Measurements from ENCODE around the gene MTOR.

The MTOR gene

GRCh38 chr1:11216074-11216473 is 46.3 kb downstream of the MTOR start:
- no peak for DNase-seq (ENCODE audit: low spot score)

GRCh38 chr1:11215381-11216005 is 46.9 kb downstream of the MTOR start:
- no peak for DNase-seq (ENCODE audit: low spot score)

- no peak for DNase-seq (ENCODE audit: low spot score)
Measured at GRCh38 chr1:11214698-11215380, 47.5 kb downstream of the MTOR start.

- no peak for DNase-seq (ENCODE audit: low spot score)
Measured at GRCh38 chr1:11211925-11212587, 50.3 kb downstream of the MTOR start.

- no peak for DNase-seq (ENCODE audit: low spot score)
Measured at GRCh38 chr1:11211461-11211860, 50.9 kb downstream of the MTOR start.

- DNase-seq (ENCODE audit: low spot score), result no peak
Measured at GRCh38 chr1:11207898-11208611, 54.3 kb downstream of the MTOR start.

GRCh38 chr1:11204396-11205190 is 57.8 kb downstream of the MTOR start:
- DNase-seq (ENCODE audit: low spot score), result no peak

GRCh38 chr1:11198851-11199594 is 63.3 kb downstream of the MTOR start:
- DNase-seq (ENCODE audit: low spot score), result no peak

- peak; percentile 85 for DNase-seq (ENCODE audit: low spot score)
Measured at GRCh38 chr1:11198257-11198656, 64.1 kb downstream of the MTOR start.

GRCh38 chr1:11197359-11197758 is 65.0 kb downstream of the MTOR start:
- no peak for DNase-seq (ENCODE audit: low spot score)

GRCh38 chr1:11196945-11197344 is 65.4 kb downstream of the MTOR start:
- no peak for DNase-seq (ENCODE audit: low spot score)

GRCh38 chr1:11194407-11195176 is 67.8 kb downstream of the MTOR start:
- DNase-seq (ENCODE audit: low spot score), result no peak

- DNase-seq (ENCODE audit: low spot score), result no peak
Measured at GRCh38 chr1:11193376-11193775, 69.0 kb downstream of the MTOR start.

GRCh38 chr1:11188858-11189451 is 73.4 kb downstream of the MTOR start, which contains the start of gene ANGPTL7:
Gene ANGPTL7 (plus strand): TSS chr1:11189355. CDS start chr1:11189580, 225 bp downstream.
- no peak for DNase-seq (ENCODE audit: low spot score)

- DNase-seq (ENCODE audit: low spot score), result peak; percentile 53
Measured at GRCh38 chr1:11188381-11188780, 74.0 kb downstream of the MTOR start.

GRCh38 chr1:11187931-11188330 is 74.4 kb downstream of the MTOR start:
- peak; percentile 87 for DNase-seq (ENCODE audit: low spot score)

- no peak for DNase-seq (ENCODE audit: low spot score)
Measured at GRCh38 chr1:11187494-11187893, 74.9 kb downstream of the MTOR start.

GRCh38 chr1:11187000-11187399 is 75.4 kb downstream of the MTOR start:
- DNase-seq (ENCODE audit: low spot score), result no peak

- no peak for DNase-seq (ENCODE audit: low spot score)
Measured at GRCh38 chr1:11184973-11185372, 77.4 kb downstream of the MTOR start.

GRCh38 chr1:11182884-11183283 is 79.5 kb downstream of the MTOR start:
- DNase-seq (ENCODE audit: low spot score), result no peak

All from COLO829 (cell line).